VCaP (cell line): ENCODE results near the gene EML4.
"Not testable (repeated sequence)": the region's sequence is repeated elsewhere in the genome, so short reads cannot be mapped to it uniquely, and the experiment has no call there.

Source experiments
- H3K27ac ChIP-seq: fragments of 450-650 bp; 2 replicates; pipeline ENCODE4 v1.5.1; 2017
- TF ChIP-seq, protein P1 (sequence below): fragments of 450-650 bp; conservative IDR thresholded peaks from 2 replicates; pipeline ENCODE4 v1.5.1; 2017; ENCODE audit warnings: mild to moderate bottlenecking, moderate library complexity

EML4 gene

DNA sequence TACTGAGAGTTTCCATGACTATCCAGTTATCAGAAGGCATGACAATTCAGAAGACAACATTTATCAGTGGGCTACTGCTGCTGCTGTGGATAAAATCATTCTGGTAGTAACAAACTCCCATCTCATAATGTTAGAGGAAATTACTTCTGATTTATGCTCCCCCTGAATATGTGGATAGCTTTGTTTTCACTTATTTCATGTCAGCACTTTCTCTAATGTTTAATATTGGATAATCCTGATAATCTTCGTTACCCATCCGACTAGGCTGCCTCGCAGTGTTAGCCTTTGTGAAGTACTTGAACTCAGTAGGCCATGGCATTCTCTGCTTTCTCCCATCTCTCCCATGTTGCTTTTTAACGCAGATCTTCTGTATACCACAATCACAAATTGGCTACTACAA lies 163.4 kb downstream of the EML4 start:
- H3K27ac ChIP-seq, result no peak overlapping the region
- TF ChIP-seq, protein P1, sequence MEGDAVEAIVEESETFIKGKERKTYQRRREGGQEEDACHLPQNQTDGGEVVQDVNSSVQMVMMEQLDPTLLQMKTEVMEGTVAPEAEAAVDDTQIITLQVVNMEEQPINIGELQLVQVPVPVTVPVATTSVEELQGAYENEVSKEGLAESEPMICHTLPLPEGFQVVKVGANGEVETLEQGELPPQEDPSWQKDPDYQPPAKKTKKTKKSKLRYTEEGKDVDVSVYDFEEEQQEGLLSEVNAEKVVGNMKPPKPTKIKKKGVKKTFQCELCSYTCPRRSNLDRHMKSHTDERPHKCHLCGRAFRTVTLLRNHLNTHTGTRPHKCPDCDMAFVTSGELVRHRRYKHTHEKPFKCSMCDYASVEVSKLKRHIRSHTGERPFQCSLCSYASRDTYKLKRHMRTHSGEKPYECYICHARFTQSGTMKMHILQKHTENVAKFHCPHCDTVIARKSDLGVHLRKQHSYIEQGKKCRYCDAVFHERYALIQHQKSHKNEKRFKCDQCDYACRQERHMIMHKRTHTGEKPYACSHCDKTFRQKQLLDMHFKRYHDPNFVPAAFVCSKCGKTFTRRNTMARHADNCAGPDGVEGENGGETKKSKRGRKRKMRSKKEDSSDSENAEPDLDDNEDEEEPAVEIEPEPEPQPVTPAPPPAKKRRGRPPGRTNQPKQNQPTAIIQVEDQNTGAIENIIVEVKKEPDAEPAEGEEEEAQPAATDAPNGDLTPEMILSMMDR, result no peak

DNA sequence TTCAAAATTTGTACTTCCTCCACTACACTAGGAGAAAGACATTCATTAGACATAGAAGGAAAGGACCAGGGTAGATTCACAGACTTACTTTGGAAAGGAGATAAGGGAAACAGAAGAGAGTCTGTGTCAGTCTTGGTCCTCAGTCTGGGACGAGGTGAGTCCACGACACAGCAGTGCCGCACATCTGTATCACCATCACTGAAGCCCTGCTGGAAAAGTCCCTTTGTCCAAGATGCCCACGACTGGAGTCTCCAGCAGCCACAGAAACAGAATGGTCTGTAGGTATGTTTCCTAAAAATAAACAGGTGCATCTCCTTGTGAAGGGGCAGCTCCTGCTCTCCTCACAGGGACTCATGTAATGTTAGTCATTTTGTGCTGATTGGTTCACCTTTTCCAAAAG lies 164.4 kb downstream of the EML4 start:
- no peak overlapping the region for H3K27ac ChIP-seq
- TF ChIP-seq, protein P1, result no peak

DNA sequence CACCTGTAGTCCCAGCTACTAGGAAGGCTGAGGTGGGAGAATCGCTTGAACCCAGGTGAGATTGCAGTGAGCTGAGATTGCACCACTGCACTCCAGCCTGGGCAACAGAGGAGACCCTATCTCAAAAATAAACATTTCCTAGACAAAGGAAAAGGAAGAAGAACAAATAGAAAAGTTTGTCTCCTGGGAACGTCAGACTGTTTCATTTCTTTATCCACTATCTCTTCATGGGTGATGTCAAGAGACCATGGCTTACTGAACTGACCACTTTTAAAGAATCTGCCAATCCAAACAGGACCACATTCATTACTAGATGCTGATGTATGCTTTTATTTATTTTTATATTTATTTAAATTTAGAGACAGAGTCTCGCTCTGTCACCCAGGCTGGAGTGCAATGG lies 165.1 kb downstream of the EML4 start:
- no peak overlapping the region for H3K27ac ChIP-seq
- TF ChIP-seq, protein P1, result no peak

DNA sequence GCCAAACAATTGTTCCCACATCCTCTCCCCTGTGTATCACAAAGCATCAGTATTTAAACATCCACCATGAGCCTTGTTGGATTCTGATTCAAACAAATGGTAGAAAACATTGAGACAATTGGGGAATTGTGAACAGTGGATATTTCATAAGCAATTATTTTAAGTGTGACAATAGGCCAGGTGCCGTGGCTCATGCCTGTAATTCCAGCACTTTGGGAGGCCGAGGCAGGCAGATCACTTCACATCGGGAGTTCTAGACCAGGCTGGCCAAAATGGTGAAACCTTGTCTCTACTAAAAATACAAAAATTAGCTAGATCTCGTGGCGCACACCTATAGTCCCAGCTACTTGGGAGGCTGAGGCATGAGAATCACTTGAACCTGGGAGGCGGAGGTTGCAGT lies 165.7 kb downstream of the EML4 start:
- H3K27ac ChIP-seq, result not testable (repeated sequence)

DNA sequence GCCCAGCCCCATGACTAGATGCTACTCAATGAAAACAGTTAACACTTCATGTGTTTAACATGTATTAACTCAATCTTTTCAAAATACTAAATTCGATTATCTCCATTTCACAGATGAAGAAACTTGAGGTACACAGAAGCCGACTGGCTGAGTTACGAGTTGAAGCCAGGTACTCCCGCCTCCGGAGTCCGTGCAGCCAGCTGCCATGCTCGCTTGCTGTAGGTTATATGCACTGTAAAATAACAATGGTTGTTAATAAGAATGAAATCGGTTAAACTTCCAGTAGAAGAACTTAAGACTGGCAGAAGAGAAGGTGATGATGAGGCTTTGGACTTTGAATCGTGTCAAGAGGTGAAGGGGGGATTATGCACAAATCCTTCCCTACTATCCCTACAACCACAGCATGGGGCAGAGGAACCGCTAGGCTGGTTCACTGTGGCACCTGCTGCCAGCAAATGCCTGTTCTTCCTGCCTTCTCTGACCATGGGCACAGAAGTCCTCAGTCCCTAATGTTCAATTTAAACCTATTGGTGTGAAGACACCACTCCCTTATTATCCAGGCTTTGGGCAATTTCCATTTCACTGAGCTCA lies 166.5 kb downstream of the EML4 start:
- TF ChIP-seq, protein P1, result no peak
- no peak overlapping the region for H3K27ac ChIP-seq

DNA sequence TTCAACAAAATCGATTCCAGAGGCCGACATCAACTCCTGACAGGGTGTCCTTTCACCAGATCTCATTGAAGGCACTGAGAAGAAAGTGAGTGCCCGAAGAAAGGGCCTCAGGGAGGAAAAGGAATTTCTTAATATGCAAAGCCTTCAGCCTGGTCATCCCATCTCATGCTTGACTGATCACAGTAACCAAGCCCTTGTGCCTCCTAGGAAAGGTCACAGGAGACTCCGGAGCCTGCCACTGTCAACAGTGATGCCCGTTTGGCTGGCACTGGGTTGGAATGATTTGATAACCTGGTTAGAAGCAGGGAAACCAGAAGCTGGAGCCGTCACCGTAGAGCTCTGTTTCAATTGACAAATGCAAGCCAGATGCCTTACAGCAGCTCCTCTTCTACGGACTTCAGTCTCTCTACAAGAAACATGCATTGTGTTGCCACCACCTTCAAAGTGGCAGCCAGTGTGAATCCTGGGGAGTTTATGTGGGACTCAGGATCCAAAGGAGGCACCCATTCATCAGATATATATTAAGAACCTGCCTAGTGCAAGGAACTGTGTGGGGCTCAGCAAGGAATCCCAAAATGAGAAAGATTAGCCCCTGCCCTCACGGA lies 167.3 kb downstream of the EML4 start:
- TF ChIP-seq, protein P1, result no peak
- H3K27ac ChIP-seq, result no peak overlapping the region

DNA sequence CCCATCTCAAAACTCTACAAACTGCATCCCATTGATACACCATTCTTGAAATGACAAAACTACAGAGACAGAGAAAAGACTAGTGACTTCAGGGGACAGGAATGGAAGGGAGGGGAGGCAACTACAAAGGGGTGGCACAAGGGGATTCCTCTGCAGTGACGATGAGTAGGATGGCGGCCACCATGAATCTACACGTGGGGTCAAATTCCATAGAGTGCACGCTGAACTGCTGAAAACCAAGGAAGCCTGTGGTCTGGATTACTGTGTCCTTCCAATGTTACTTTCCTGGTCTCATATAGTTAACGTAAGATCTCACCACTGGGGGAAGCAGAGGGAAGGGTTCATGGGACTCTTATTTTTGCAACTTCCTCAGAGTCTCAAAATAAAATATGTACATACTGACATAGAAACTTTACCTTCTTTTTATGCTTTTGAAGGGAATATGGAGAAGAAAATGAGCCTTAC lies 168.2 kb downstream of the EML4 start:
- TF ChIP-seq, protein P1, result no peak
- H3K27ac ChIP-seq, result no peak overlapping the region

DNA sequence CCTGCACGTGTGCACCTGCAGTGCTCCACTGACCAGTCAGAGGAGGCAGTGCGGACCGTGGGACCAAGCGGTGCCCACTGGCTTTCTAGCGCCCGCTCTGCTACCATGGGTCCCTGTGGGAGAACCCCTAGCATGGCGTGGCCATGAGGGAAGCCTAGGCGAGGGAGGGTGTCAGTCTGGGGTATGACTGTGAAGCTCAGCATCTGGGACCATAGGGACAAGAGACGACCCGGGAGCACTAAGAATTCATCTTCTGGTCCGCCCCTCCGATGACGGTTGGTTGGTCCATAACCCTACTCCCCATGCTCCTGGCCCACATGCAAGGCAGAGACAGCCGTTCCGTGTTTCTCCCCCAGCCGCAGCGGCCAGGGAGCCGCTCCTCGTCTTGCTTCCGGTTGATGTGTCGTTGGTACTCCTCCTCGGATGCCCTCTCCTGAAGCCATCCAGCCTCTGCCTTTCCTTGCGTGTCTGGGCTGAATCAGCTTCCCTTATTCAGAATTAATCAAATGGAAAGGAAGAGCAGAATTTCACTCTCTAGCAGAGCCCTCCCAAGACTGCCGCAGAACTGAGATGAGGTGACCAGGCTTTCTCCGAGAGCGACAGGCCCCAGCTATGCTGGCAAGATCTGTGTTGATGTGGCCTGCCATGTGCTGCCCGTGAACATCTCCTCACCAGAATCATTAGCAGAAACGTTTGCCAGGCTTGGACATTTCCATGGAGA lies 168.9 kb downstream of the EML4 start:
- TF ChIP-seq, protein P1, result no peak
- no peak overlapping the region for H3K27ac ChIP-seq
